SIG-M5 treated with dmso at 0.1 percent for 504 hours (cell line): ENCODE measurements around the gene KDM4E.
"Not testable (repeated sequence)": the region's sequence is repeated elsewhere in the genome, so short reads cannot be mapped to it uniquely, and the experiment has no call there.

Source experiments
- DNase-seq: peaks from one replicate; lab custom pipeline; 2025; ENCODE audit not compliant: unreplicated experiment; lab: John Stamatoyannopoulos, UW

KDM4E gene

GRCh38 chr11:95024958-95025357, at the start of gene KDM4E:
Gene KDM4E (plus strand): TSS chr11:95025258. CDS start chr11:95025558, 300 bp downstream.
- no peak for DNase-seq

GRCh38 chr11:94975599-94975998, 49.5 kb upstream of the KDM4E start:
- DNase-seq = no peak

GRCh38 chr11:94987378-94987777, 37.7 kb upstream of the KDM4E start:
- no peak for DNase-seq

- DNase-seq = no peak
Observed at GRCh38 chr11:94988748-94989147, 36.3 kb upstream of the KDM4E start.

GRCh38 chr11:94993400-94993943, 31.6 kb upstream of the KDM4E start:
- DNase-seq = no peak

GRCh38 chr11:94997437-94997836, 27.6 kb upstream of the KDM4E start:
- DNase-seq = no peak

- DNase-seq = no peak
Observed at GRCh38 chr11:94998285-94998684, 26.8 kb upstream of the KDM4E start.

GRCh38 chr11:95003716-95004115, 21.3 kb upstream of the KDM4E start:
- DNase-seq = no peak

- no peak for DNase-seq
Observed at GRCh38 chr11:95005642-95006041, 19.4 kb upstream of the KDM4E start.

- DNase-seq = no peak
Observed at GRCh38 chr11:95011376-95011775, 13.7 kb upstream of the KDM4E start.

- no peak for DNase-seq
Observed at GRCh38 chr11:95014184-95014821, 10.8 kb upstream of the KDM4E start.

- DNase-seq = no peak
Observed at GRCh38 chr11:95016139-95016538, 8.9 kb upstream of the KDM4E start.

GRCh38 chr11:95021468-95021867, 3.6 kb upstream of the KDM4E start:
- DNase-seq = not testable (repeated sequence)

GRCh38 chr11:95025594-95025993, 536 bp downstream of the KDM4E start:
- DNase-seq = not testable (repeated sequence)

GRCh38 chr11:95028357-95028756, 3.3 kb downstream of the KDM4E start:
- DNase-seq = no peak

- no peak for DNase-seq
Observed at GRCh38 chr11:95033051-95033450, 8.0 kb downstream of the KDM4E start.

- DNase-seq = no peak
Observed at GRCh38 chr11:95035316-95035715, 10.3 kb downstream of the KDM4E start.

- not testable (repeated sequence) for DNase-seq
Observed at GRCh38 chr11:95037356-95038035, 12.4 kb downstream of the KDM4E start.

- no peak for DNase-seq
Observed at GRCh38 chr11:95042239-95042638, 17.2 kb downstream of the KDM4E start.

- no peak for DNase-seq
Observed at GRCh38 chr11:95042906-95043305, 17.8 kb downstream of the KDM4E start.

- no peak for DNase-seq
Observed at GRCh38 chr11:95044010-95044409, 19.0 kb downstream of the KDM4E start.

- no peak for DNase-seq
Observed at GRCh38 chr11:95045812-95046211, 20.8 kb downstream of the KDM4E start.
